HG03139 (cell line): ENCODE results near the gene ZNF688.
"Not testable (repeated sequence)": the region's sequence is repeated elsewhere in the genome, so short reads cannot be mapped to it uniquely, and the experiment has no call there.

Experiments used
- ATAC-seq: cut with Tn5 transposase; IDR thresholded peaks from one replicate; pipeline ENCODE4 v1.9.1; 2021; ENCODE audit not compliant: unreplicated experiment

ZNF688 gene

DNA sequence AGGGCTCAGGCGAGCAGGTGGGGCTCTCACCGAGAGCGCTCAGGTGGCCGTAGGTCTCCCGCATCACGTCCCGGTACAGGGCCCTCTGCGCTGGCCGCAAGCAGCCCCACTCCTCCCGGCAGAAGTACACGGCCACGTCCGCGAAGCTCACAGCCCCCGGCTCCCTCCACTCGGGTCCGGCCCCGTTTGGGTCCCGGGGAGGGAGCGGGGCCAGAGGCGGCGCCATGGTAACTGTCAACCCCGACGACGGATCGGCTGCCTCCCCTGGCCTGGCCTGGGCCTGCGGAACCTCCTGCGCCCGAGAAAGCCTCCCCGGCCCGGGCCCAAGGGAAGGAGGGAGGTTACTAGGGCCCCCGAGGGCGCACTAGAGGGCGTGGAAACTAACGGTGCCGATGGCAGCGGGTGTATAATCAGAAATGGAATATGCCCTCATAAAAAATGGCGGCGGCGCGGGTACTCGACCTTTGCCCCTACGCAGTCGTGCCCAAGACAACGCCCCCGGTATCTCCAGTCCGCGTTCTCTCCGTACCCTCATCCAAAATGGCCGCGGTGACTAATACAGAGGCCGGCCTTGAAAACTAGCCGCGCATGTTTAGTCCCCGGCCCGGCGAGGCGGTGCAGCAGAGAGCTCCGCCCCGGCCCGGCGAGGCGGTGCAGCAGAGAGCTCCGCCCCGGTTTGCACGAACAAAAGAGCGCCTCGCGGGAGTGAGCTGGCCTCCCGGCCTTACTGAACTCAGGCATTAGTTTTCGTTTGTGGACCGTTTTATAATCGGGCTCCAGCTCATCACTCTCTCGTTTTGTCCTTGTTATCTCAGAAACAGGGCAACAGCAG, 13.3 kb downstream of the ZNF688 start, which contains the start of gene ZNF764:
ZNF764 (minus strand) TSS at position 418 of the 832 bp plus-strand sequence; CDS start at position 226, 192 bp downstream.
- ATAC-seq, result peak; percentile 71

DNA sequence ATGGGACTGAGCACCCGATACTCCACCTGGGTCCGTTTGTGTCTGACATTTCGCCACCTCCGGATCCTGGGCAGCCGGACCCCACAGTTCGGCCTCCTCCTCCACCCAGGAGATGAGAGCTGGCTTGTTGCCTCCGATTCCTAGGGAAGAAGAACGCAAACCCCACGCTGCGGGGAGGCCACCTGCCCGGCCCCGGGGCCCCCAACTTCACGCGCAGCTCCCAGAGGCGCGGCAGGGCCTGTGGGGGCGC, 13.9 kb downstream of the ZNF688 start:
- no peak for ATAC-seq

DNA sequence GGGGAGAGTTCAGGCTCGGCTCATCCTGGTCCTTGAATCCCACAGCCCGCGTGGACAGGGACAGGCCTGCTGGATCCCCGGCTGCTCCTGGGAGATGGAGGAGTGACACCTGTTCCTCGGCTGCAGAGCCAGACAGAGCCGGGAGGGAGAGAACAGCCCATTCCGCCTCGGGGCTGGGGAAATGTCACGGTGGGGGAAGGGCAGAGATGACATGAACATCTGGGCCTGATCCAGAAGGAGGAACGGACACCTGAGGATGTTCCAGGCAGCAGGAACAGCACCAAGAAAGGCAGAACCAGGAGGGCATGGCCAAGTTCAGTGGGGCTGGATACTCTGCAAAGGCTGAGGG, 15.4 kb downstream of the ZNF688 start:
- ATAC-seq, result no peak

DNA sequence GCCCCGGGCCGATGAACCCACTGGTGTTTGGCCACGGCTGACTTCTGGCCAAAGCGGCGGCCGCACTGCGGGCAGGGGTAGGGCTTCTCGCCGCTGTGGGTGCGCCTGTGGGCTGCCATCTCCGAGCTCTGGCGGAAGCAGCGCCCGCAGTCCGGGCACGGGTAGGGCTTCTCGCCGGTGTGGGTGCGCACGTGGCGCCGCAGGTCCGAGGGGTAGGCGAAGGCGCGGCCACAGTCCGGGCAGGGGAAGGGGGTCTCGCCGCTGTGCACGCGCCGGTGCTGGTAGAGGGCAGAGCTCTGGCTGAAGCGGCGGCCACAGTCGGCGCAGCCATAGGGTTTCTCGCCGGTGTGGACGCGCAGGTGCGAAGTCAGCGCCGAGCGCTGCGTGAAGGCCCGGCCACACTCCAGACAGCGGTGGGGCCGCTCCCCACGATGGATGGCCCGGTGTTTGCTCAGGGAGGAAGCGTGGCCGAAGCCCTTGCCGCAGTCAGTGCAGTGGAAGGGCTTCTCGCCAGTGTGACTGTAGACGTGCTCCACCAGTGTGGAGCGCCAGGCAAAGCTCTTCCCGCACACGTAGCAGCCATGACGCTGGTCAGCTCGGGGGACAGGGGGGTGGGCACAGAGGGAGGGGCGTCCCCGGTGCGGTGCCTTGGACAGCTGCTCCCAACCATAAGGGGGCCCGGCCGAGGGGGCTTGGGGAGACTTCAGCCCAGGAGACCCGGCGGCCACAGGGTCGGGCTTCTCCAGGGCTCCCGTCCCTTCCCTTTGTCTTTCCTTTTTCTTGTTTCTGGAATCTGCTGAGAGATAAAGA, 16.0 kb downstream of the ZNF688 start:
- no peak for ATAC-seq

DNA sequence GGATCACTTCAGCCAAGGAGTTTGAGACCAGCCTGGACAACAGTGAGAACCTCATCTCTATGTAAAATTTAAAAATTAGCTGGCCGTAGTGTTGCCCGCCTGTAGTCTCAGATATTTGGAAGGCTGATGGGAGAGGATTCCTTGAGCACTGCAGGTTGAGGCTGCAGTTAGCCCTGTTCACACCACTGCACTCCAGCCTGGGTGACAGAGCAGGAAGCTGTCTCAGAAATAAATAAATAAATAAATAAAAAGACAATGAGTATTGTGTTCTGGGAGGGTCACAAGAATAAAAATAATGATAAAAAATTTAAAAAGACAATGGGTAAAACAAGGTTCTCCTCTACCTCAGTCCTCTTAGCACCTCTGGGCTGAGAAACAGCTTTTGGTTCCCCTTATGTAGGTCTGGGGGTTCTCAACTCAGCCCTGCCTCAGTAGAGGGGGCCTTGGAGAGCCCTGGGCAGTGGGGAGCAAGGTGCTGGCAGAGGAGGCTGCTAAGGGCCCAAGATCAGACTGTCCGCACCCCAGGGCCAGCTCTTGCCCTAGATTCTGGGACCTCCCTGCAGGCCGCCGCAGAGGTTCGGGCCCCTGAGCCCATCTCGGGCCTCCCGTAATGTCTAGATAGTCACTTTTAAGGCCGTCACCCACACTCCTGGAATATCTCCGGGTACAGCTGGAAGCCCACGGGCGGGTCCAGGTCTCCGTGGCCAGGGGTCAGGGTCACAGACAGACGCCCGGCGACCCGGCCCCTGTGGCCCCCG, 16.8 kb downstream of the ZNF688 start:
- no peak for ATAC-seq

DNA sequence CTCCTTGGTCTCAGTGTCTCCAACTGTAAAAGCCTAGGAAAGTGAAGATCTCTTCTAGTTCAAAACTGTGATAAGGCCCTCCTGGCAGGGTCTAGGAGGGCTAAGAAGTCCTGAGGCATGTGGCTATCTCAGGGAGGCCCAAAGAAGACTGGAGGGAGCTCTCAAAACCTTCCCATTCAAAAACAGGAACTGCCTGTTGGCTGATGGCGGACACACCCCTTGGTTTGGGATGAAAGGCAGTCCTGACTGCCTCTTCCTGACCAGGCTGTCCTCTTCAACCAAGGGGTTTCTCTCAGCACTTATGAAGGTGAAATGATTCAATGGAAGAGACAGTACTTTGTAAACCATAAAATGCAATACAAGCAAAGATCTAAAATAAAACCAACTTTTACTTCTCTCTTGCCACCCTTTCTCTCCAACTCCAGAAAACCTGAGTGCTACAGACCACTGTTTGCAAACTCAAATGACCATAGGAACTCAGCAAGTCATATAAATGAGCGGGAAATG, 18.1 kb downstream of the ZNF688 start:
- ATAC-seq, result no peak

DNA sequence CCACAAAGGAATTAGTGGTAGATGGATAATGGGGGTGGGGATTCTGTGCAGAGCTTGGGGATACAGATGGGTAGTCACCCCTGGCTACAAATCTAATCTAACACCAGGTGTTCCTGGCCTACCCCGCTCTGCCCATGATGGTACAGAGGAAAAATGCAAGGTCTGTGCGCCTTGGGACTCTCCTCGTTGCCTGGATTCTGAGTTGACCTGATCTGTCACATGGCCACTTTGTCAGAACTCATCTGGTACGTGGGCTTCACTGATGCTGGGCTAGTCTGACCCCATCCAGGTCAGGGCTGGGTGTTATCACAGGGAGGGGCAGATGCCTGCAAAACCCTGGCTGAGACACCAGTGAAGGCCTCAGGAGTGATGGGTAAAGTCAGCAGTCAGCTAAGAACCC, 18.6 kb downstream of the ZNF688 start:
- no peak for ATAC-seq

DNA sequence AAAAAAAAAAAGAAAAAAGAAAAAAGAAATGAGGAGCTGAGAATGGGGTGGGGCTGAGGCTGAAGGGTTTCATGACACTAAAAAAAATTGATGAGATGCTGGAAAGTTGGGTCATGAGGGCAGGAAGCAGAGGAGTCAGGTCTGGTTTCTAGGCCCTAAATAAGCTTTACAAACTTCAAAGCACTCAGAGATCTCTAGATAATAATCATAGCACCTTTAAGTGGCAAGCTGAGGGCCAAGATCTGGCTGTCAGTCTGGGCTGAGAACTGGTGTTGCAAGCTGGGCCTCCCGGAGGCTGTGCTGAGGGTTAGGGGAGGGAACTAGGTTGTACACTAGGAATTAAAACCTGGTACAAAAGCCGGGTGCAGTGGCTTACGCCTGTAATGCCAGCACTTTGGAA, 19.7 kb downstream of the ZNF688 start:
- ATAC-seq, result no peak

DNA sequence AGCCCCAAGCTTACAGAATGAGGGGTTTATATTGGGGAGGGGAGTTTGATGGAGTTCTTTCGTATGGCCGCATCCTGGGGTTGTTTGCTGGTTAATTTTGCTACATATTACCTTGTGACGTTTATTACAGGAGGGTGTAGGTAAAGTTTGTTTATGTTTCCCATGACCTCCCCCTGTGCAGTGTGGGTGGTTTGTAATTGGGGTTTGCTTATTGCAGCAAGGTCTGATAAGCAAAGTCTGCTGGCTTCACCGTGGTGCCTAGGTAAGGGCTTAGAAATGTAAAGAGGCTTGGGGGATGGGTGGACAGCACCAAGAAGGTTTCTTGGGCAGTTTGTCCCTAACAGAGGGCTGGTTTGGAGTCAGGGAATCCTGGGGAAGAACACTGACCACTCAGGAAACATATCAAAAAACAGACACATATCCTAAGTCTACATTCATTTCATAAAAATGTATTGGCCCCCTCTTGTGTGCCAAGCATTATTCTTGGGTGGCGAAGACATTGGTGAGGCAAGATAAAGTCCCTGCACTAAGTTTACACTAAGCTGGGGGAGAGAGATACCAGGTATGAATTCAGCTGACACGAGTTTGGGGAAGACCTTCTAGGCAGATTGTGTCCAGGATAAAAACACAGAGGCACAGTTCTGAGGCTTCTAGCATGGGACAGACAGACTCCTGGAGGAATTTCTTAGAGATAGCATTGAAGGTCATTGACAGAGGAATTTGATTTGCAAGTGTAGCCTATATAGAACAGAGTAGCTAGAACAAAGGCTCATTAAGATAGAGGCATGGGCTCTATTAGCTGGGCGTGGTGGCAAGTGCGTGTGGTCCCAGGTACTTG, 22.9 kb downstream of the ZNF688 start:
- ATAC-seq, result no peak

DNA sequence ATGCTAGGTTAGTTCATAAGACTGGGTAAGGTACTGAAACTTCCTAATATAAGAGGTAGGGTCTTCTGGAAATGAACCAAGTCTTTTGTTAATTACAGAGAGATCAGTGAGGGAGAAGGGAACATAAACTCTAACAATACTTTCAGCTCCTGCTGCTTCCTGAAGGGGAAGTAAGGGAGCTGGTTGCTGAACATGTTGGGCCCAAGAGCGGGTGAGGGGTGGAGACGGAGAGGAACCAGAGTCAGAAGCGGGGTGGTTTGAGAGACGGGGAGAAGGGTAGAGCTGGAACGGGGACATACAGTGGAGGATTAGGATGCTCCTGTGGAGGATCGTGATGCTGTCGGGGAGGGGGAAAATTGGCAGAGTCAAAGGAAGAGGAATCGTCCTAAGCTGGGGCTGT, 25.4 kb downstream of the ZNF688 start:
- no peak for ATAC-seq

DNA sequence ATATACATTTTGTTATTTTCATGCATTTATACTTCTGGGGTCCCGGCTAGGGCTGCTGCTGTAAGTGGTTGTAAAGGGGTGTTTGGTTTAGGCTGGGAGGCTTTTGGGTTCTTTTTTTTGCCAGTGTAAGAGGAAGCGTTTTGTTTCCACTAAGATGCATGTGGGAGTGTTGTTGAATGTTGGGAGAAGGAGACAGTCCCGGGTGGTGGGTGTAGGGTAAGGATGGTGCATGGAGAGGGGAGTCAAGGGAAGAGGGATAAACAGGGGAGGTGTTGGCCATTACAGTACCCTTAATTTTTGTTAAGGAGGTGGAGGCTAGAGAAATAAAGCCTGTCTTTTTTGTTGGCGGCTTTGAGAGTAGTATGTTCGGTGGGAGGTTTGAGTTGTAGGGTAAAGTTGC, 28.4 kb downstream of the ZNF688 start:
- no peak for ATAC-seq

DNA sequence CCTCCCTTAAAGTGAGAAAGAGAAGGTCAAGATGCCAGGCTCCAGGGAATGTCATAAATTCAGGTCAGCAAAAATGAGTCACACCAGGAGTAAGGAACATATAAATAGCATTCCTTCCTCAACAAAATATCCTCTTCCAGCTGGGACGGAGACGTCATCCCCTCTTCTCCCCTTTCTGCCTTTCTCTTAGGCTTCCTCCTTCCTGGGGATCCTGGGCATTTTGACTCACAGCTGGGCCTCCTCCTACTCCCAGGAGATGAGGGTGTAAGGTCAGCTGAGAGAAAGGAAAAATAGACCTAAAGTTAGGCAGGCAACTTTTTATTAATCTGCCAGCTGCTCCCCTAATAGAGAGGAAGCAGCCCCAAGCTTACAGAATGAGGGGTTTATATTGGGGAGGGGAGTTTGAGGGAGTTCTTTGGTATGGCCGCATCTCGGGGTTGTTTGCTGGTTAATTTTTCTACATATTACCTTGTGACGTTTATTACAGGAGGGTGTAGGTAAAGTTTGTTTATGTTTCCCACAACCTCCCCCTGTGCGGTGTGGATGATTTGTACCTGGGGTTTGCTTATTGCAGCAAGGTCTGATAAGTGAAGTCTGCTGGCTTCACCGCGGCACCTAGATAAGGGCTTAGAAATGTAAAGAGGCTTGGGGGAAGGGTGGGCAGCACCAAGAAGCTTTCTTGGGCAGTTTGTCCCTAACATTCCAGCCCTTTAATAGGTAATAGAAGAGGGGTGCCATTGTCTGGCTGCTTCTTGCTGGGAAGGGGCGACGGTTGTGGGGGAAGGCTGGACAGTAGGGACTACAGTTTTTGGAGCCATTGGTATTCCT, 29.8 kb downstream of the ZNF688 start:
- ATAC-seq, result no peak

DNA sequence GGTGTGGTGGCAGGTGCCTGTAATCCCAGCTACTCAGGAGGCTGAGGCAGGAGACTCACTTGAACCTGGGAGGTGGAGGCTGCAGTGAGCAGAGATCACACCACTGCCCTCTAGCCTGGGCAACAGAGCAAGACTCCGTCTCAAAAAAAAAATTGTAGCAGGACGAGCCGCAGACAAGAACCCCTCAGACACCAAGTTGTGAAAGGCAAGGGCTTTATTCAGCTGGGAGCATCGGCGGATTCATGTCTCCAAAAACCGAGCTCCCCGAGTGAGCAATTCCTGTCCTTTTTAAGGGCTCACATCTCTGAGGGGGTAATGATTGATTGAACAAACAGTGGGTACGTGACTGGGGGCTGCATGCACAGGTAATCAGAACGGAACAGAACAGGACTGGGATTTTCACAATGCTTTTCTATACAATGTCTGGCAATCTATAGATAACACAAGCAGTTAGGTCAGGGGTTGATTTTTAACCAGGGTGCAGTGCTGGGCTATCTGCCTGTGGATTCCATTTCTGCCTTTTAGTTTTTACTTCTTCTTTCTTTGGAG, 30.5 kb downstream of the ZNF688 start:
- not testable (repeated sequence) for ATAC-seq

DNA sequence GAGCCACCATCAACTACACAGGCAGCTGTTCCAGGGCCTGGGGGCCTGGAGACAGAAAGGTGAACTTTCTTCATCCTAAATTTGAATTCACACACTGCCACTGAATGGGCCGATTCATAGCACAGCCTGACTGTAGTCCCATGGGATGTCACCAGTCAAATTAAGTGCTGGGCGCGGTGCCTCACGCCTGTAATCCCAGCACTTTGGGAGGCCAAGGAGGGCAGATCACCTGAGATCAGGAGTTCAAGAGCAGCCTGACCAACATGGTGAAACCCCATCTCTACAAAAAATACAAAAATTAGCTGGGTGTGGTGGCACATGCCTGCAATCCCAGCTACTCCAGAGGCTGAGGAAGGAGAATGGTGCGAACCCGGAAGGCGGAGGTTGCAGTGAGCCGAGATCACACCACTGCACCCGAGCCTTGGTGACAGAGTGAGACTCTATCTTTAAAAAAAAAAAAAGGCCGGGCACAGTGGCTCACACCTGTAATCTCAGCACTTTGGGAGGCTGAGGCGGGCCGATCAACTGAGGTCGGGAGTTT, 31.5 kb downstream of the ZNF688 start:
- not testable (repeated sequence) for ATAC-seq

DNA sequence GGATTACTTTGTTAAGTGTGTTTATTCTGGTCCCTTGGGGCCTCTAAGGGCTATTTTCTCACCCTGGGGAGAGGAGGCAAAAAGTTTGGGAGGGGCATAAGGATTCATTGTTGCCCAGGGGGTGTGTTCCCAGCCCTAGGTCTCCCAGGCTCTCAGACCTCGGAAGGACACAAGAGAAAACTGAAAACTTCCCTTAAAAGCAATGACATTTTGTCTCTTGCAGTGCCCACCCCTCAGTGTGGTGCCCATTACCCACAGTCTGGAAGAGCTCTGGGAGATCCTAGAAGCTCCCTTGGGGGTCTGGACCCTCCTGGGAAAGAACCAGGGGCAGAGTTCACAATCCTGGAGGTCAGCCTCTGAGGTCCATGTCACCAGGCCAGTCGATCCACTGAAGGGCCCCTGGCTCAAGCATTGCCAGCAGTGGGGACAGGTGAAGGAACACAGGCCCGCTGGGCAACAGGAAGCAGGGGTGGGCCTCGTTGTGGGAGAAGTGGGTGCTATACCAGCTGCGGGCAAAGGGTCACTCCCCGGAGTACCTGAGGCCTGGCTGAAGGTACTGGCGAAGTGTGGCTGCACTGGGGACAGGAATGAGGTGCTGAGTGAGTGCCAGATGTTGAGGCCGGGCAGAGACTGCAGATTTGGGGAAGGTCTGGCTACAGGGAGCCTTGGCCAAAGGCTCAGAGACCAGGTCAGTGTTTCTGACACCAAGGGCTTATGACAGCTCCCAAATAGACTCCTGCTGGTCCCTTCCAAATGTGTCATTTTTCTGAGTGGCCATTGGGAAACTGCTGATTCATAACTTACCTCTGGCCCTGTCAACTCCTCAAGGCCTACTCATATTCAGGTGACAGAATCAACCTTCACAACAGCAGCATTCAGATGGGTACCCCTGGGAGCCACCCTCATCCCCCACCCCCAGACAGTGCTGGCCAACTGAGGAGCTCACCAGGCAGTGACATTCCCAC, 32.2 kb downstream of the ZNF688 start:
- ATAC-seq, result no peak

DNA sequence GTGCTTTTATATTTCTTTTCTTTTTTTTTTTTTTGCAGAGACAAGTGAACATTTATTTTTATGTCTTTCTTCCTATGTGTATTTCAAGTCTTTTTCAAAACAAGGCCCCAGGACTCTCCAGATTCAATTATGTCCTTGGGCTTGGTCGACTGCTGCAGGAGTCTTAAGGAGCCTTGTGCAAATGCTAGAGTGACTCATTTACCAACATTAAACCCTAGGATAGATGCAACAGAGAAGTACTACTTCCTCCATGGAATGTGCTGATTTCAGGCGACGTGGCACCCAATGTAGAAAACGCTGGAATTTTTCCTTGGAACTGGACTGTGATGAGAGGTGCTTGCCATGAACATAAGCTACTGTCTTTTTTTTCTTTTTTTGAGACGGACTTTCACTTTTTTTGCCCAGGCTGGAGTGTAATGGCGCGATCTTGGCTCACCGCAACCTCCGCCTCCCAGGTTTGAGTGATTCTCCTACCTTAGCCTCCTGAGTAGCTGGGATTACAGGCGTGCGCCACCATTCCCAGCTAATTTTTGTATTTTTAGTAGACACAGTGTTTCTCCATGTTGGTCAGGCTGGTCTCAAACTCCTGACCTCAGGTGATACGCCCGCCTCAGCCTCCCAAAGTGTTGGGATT, 35.0 kb downstream of the ZNF688 start:
- not testable (repeated sequence) for ATAC-seq

DNA sequence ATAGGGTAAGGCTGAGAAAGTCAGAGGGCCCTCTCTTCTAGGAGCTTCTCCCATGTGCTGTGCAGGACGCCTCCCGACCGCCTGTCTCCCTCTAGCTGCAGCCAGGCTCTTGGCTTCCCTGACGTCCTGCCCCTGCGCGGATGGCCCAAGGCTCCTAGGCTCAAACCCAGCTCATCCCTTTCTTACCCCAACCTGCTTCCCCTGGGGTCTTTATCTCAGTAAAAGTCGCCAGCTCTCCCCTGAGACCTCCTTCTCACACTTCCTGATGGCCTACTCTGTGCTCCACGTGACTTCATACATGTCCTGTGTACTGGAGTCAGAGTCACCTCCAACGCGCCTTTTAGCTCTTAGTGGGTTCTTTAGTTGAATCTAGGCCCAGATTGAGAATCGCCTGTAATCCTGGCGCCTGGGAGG, 35.7 kb downstream of the ZNF688 start:
- no peak for ATAC-seq
